A172 (cell line): ENCODE data around the gene CEP97. TPM values are rescaled to one million over a fixed set of nuclear protein-coding genes. Genes with fewer than 3 reads are reported as not detected.
"Not testable (repeated sequence)": the region's sequence is repeated elsewhere in the genome, so short reads cannot be mapped to it uniquely, and the experiment has no call there.

Source experiments
- DNase-seq: peaks from one replicate; pipeline ENCODE4 v3.0.0-alpha.2; 2015; ENCODE audit warnings: low spot score
- total RNA-seq: library from RNA; depleted of rRNA; stranded (reverse); fragments of >200 nt; shearing (Covaris generic); gene quantifications from 2 replicates; pipeline ENCODE4 v1.2.3, GENCODE V29; 2014

The CEP97 gene
- total RNA-seq, 1 experiment from 2014 or later, result 32.9 TPM

- DNase-seq, result peak; percentile 69
Observed at GRCh38 chr3:101703169-101703568, 21.2 kb upstream of the CEP97 start.

- DNase-seq, result not testable (repeated sequence)
Observed at GRCh38 chr3:101704639-101705038, 19.8 kb upstream of the CEP97 start.

- no peak for DNase-seq
Observed at GRCh38 chr3:101709126-101709525, 15.3 kb upstream of the CEP97 start.

GRCh38 chr3:101718455-101718854, 6.0 kb upstream of the CEP97 start:
- DNase-seq, result no peak

- DNase-seq, result no peak
Observed at GRCh38 chr3:101719604-101720185, 4.7 kb upstream of the CEP97 start.

- no peak for DNase-seq
Observed at GRCh38 chr3:101720851-101721840, 3.3 kb upstream of the CEP97 start.

GRCh38 chr3:101722394-101723173, 1.8 kb upstream of the CEP97 start:
- DNase-seq, result no peak

GRCh38 chr3:101725194-101725889, 928 bp downstream of the CEP97 start:
- DNase-seq, result peak; percentile 35

- DNase-seq, result no peak
Observed at GRCh38 chr3:101725890-101726275, 1.5 kb downstream of the CEP97 start.

- no peak for DNase-seq
Observed at GRCh38 chr3:101729586-101729985, 5.2 kb downstream of the CEP97 start.

GRCh38 chr3:101730839-101731238, 6.4 kb downstream of the CEP97 start:
- no peak for DNase-seq

GRCh38 chr3:101732240-101732641, 7.8 kb downstream of the CEP97 start:
- no peak for DNase-seq

GRCh38 chr3:101735833-101736232, 11.4 kb downstream of the CEP97 start:
- no peak for DNase-seq

GRCh38 chr3:101741914-101742313, 17.5 kb downstream of the CEP97 start:
- not testable (repeated sequence) for DNase-seq

- DNase-seq, result no peak
Observed at GRCh38 chr3:101744811-101745210, 20.4 kb downstream of the CEP97 start.

GRCh38 chr3:101745934-101746333, 21.5 kb downstream of the CEP97 start:
- DNase-seq, result not testable (repeated sequence)

GRCh38 chr3:101753386-101754113, 29.1 kb downstream of the CEP97 start:
- not testable (repeated sequence) for DNase-seq

- no peak for DNase-seq
Observed at GRCh38 chr3:101758224-101758623, 33.8 kb downstream of the CEP97 start.

- DNase-seq, result no peak
Observed at GRCh38 chr3:101762041-101762646, 37.7 kb downstream of the CEP97 start.

GRCh38 chr3:101777745-101778281, 53.4 kb downstream of the CEP97 start:
- DNase-seq, result not testable (repeated sequence)
